Effector CD4-positive, alpha-beta T cell (primary cell): ENCODE measurements around the gene FKBP1B. TPM values are rescaled to one million over a fixed set of nuclear protein-coding genes. Genes with fewer than 3 reads are reported as not detected.
"Not testable (repeated sequence)": the region's sequence is repeated elsewhere in the genome, so short reads cannot be mapped to it uniquely, and the experiment has no call there.

Source experiments
- DNase-seq: peaks from one replicate; pipeline ENCODE4 v3.0.0-alpha.2; 2020
- total RNA-seq: gene quantifications from one replicate; lab custom pipeline; 2026; lab: John Stamatoyannopoulos, UW

The FKBP1B gene
- not detected for total RNA-seq

DNA sequence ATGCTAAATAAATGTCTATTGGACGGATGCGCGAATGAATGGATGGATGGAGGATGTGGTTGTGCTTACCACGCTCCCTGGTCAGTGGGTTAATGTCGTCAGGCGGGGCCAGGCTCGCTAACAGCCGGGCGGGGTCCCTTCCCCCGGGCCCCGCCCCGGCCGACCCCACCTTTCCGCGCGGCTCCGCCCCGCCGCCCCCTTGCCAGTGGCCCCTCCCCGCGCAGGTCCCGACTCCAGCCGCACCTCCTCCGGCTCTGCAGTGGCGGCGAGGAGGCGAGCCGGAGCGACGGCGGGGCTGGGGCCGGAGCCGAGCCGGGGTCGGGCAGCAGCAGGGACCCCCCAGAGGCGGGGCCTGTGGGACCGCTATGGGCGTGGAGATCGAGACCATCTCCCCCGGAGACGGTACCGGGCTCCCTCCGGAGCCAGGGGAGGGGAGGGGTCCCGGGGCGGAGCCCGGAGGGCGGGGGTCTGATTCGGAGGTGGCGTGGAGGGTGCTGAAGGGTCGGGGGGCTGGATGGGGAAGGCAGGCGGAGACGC lies at the start of gene FKBP1B:
TSS of gene FKBP1B (plus strand) at position 257 of the 537 bp plus-strand sequence. CDS start at position 366, 109 bp downstream.
- peak; percentile 39 for DNase-seq

DNA sequence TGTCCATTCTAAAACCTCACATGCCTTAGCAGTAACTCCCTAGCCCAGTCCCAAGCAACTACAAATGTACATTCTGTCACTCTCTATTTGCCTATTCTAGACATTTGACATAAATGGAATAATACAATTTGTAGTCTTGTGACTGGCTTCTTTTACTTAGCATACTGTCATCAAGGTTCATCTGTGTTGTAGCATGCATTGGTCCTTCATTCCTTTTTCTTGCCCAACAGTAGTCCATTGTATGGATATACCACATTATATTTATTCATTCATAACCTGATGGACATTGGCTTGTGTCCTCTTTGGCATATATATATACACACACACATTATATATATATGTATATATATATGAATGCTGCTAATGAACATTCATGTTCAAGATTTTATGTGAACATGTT lies 41.8 kb upstream of the FKBP1B start:
- DNase-seq: no peak

DNA sequence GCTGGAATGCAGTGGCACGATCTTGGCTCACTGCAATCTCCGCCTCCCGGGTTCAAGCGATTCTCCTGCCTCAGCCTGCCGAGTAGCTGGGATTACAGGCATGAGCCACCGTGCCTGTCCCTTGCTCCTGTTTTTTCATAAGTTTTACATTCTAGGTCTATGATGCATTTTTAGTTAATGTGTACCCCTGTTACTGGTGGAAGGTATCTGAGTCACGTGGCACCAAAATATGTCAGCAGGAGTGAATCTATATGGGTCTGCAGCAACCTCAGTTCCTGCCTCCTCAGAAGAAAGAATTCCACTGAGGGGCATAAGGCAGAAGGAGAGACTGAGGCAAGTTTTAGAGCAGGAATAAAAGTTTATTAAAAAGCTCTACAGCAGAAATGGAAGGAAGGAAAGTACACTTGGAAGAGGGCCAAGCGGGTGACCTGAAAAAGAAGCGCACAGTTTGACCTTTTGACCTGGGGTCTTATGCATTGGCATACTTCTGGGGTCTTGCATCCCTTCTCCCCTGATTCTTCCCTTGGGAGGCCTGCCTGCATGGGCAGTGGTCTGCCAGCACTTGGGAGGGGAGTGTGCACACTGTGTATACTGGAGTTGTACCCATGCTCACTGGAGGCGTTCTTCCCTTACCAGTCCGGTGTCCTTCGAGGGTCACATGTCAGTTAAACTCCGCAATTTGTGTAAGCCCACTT lies 40.7 kb upstream of the FKBP1B start:
- DNase-seq: no peak

DNA sequence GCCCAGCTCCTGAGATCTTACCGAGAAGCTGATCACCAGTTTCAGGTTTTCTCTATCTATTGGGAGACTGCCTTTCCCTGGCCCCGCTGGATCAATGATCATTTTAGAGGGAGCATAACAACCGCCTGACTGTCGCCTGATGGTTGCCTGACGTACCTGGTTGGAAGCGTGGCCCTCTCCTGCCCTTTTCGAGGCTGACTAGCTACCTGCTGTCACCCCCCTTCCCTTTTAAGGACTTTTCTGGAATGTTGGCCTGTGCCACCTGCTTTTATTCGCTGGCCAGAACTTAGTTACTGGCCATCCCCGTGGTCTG lies 40.2 kb upstream of the FKBP1B start:
- no peak for DNase-seq

DNA sequence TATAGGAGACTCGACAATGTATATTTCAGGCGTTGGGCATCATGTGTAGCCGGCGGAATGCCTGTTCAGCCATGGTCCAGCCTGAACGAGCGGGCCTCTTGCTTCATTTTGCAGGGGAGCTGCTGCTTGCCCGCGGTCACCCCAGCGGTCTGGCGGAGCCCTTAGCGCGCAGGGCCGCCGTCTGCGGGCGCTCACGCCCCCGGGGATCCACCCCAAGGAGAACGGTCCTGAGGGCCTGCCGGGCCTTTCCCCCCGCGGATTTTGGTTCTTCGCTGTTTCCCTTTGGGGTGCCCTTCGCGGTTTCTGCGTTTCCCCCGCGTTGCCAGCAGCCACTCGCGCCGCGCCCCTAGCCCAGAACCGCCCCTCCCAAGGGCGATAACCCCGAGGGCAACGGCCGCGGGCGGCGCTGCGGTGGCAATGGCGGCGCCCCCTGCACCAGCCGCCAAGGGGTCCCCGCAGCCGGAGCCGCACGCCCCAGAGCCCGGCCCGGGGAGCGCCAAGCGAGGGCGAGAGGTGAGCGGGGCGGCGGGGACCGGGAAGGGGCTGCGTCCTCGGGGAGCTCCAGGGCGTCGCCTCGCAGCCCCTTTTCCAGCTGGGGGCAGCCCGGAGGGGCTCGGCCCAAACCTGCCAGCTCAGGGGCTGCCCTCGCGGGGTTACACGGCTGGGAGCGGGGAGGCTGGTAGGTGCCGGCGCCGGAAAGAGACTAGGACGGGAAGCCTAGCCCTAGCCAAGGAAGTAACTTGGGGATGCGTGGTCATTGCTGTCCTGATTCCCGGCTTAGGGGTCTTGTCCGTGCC lies 39.7 kb upstream of the FKBP1B start, which contains the start of gene MFSD2B:
TSS of gene MFSD2B (plus strand) at position 406 of the 797 bp plus-strand sequence. CDS start at position 418, 12 bp downstream.
- no peak for DNase-seq

DNA sequence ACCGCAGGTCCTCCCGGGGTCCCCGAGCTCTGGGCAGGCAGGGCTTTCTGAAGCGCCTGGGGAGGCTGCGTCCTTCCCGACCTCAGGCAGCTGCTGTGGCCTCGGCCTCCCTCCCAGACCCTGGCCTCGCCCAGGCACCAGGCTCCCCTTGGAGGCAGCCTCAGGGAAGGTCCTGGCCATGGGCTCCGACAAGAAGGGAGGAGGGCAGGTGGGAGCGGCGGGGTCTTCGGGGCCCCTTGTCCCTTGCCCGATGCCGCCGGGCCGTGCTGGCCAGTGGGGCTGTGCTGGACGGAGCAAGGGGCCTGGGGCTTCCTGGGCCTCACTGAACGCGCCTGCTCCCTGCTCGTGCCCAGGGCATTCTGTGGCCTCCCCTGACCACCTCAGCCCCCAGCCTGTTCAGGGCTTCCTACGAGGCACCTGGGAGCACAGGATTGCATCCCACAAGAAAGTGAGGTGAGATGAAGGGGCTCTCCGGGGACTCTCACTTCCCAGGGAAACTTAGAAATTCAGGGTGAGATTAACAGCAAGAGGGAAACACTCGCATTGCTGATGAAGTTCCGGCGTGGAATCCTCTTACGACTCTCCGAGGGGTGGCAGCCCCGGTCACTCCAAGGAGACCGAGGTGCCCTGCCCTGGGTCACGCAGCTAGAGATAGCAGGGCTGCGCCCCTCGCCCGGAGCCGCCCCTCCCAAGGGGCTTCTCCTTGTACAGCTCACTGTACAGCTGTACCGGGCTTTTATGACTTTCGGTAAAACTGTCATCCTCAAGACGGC lies 38.9 kb upstream of the FKBP1B start:
- no peak for DNase-seq

DNA sequence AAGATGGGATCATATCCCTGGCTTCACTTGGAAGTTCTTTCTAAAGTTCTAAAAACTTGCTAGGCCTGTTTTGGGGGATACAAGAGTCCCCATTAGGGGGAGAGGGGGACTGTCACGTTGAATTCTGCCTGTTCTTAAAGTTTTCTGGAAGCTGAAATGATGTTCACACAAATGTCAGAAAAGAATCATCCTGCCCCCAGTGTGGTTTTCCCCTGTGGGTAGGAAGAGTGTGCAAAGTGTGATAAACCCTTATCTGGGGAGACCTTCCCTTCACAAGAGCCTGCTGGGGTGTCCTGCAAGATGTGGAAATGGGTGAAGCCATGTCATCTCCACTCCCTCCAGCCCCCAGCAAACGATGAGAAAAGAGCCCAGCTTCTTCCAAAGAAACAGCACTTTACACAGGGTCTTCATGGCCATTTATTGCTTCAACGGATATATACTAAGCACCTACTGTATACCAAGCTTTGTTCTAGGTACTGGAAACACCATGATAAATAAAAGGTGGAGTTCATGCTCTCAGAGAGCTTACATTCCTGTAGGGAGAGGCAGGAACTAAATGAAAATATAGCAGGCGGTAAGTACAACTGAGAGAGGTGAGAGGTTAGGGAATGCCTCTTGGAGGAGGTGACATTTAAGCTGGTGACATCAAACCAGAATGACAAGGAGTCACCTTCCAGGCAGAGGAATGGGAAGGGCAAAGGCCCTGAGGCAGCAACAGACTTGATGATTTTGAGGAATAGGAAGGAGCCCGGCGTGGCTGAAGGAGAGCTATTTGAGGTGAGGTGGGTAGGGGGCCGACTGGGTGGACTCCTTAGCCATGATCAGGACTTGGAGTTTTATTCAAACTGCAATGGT lies 38.1 kb upstream of the FKBP1B start:
- no peak for DNase-seq

DNA sequence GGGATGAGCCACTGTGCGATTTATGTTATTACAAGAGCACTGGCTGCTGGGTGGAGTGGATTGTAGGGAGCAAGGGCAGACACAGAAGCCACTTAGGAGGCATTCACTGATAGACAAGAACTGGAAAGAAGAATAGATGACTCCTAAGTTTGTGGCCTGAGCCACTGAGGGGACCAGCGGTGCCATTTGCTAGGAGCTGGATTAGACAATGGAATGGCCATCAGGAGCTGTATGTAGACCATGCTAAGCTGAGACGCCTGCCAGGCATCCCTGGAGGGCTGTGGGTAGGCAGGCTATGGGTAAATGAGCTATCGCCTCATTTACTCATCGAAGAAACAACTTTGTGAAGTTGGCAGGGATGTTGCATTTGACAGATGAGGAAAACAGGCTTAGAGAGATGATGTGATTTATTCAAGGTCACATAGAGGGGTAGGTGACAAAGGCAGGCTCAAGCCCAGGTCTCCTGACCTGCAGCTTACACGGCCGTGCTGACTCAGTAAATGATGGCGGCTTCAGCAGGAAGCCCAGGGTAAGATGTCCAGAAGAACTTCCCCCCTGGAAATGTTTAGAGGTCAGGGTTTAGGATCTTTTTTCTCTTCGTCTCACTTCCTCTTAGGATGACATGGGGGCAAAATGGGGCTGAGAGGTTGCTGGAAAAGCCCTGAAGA lies 36.9 kb upstream of the FKBP1B start:
- DNase-seq: no peak

DNA sequence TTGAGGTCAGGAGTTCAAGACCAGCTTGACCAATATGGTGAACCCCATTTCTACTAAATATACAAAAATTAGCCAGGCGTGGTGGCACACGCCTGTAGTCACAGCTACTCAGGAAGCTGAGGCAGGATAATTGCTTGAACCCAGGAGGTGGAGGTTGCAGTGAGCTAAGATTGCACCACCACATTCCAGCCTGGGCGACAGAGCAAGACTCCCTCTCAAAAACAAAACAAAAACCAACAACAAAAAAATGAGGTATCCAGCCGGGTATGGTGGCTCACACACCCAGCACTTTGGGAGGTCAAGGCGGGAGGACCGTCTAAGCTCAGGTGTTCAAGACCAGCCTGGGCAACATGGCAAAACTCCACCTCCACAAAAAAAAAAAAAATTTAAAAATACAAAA lies 34.6 kb upstream of the FKBP1B start:
- DNase-seq: not testable (repeated sequence)

DNA sequence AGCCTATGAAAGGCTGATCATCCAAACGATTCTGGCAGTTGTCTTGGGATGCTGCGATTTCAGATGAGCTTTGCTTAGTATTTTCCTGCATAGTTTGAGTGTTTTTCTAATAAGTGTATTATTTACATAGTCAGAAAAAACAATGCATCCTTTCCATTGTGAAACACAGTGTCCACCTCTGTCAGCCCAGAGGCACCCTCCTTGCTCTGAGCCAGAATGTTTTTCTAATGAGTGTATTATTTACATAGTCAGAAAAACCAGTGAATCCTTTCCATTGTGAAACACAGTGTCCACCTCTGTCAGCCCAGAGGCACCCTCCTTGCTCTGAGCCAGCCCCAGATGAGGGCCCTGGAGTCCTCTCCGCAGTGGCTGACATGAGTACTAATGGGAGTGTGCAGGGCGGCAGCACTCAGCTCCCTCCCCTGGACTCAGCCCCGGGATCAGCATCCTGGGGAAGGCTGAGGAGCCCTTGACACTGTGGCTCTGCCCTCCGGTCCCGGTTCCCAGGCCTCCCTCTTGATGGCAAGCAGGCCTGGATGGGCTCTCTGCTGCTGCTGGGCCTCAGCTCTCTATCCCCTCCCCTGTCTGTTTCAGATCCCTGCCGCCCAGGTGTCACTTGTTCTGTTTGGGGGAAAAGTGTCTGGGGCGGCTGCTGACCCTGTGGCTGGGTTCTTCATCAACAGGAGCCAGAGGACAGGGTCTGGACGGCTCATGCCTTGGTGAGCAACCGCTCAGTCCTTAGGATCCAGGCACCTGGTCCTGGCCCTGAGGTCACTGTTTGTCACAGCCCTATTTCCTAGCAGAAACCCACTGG lies 33.8 kb upstream of the FKBP1B start:
- DNase-seq: no peak

DNA sequence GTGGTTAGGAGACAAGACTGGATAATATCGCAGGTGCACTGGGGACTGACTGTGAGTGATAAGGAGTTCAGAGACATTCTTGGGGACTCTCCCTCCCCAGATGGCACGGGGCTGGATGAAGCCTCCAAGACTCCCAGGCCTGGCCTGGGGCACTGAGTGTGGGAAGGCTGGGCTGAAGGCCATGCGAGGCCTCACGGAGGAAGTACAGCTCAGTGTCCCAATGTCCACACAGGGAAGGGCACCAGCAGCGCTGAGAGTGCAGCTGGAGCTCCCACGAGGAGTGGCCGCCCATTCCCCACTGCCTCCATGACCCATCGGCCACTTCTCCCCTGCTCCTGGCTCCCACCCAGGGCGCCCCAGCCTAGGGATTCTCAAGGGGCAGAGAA lies 33.2 kb upstream of the FKBP1B start:
- no peak for DNase-seq

DNA sequence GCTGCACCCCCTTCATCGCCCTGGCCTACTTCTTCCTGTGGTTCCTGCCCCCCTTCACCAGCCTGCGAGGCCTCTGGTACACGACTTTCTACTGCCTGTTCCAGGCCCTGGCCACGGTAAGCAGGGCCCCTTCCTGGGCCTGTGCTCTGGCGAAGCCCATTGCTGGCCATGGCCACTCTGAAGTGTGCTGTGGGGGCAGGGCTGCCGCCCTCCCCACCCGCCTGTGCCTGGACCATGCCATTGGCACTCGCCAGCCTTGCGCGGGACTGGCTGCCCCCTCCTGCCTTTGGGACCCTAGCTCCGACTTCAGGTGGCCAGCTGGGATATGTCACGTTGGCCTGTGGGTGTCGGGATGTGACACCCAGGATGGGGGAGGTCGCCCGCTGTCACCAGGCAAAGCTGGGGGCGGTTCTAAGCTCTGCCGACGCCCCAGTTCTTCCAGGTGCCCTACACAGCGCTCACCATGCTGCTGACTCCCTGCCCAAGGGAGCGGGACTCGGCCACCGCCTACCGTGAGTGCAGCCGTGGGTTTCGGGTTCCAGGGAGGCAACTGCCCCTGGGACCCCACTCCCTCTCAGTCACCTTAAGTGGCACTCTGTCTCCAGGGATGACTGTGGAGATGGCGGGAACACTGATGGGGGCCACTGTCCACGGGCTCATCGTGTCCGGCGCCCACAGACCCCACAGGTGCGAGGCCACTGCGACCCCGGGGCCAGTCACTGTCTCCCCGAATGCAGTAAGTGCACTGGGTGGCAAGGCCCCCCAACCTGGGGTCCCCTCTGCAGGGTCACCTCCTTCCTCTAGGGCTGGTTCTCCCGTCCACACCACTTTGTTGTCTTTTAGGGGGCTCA lies 32.5 kb upstream of the FKBP1B start:
- no peak for DNase-seq

DNA sequence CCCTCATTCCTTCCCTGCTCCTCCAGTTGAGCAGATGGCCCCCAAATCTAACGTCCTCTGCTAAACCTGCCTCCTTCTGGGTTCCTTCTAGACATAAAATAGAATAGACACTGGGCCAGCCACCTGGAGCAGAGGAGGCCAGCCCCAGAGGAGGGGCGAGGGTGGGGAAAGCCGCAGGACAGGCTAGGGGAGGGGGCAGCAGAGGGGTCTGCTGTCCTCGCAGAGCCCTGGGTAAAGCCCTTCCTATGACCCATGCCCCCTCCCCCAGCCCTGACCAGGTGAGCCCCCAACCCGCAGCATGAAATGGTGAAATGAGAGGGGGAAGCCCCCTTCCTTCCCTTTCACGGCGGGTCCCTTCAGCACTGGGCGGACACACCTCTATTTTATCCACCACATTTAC lies 31.8 kb upstream of the FKBP1B start:
- DNase-seq: no peak

DNA sequence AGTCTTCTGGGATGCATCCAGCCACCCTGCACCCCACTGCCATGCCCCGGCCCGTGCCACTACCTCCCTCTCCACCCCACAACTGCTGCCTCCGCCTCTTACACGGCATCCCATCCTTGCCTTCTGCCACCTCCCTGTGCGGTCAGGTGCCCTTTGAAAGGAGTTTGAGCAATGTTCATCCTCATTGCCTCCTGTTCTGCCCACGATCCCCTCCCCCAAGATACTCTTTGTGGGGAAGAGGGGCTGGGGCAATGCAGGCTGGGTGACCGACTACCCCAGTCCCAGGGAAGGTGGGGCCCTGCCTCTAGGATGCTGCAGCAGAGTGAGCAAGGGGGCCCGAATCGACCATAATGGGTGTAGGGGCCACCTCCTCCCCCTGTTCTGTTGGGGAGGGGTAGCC lies 31.3 kb upstream of the FKBP1B start:
- DNase-seq: no peak

DNA sequence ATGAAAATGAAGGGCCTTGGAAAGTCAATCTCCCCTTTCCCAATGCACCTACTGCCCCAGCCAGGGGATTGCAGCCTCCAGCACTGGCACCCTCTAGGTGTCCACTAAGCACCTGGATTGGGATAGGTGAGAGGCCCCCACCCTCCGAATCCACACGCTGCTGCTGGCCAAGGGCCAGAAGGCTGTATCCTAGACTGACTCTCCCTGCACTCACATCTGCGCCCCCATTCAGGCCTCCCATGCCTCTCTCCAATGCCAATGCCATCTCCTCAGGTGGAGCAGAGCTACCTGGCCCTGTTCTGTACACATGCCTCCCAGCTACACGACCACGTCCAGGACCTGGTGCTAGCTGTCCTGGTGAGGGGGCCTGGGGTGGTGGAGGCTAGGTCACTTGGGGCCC lies 29.8 kb upstream of the FKBP1B start:
- DNase-seq: no peak

DNA sequence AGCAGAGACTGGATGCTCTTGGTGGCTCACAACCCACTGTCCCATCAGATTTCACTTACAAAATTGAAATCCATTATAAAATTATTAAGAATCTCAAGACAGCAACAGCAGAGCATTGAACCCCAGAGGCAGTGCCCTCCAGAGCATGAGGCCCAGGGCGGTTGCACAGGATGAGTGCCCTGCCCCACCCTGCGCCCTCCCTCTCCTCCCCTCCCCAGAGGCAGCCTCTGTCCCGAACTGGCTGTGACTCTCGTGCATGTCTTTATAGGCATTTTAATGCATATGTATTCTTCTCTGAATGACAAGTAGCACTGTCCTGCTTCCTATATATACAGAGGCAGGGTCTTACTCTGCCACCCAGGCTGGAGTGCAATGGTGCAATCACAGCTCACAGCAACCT lies 29.3 kb upstream of the FKBP1B start:
- DNase-seq: no peak

DNA sequence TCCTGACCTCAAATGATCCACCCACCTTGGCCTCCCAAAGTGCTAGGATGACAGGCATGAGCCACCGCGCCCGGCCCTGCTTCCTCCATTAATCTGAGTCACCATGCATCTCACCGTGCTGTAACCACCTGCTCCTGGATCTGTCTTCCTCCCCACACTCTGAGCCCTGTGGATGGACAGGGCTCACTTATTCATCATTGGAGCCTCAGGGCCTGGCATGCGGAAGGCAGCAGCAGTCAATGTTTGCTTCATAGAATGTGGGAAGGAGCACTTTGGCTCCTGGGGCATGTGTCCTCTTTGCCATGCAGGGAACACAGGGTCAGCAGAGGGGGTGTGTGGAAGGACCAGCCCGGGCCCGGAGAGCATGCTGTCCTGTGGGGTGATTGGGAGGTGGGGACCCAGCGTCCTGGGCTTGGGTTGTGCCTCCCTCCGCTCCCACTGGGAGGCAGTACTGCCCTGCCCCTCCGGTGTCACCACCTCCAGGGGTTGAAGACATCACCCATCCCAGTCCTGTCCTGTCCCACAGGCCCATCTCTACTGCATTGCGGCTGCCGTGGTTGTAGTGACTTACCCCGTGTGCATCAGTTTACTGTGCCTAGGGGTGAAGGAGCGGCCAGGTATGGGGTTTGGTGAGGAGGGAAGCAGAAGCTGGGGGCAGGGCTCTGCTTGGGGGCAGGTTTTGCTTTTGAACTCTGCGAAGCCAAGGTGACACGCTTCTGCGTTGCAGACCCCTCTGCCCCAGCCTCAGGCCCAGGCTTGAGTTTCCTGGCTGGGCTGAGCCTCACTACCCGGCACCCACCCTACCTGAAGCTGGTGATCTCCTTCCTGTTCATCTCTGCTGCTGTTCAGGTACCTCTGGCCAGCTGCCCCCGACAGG lies 28.2 kb upstream of the FKBP1B start:
- DNase-seq: no peak

DNA sequence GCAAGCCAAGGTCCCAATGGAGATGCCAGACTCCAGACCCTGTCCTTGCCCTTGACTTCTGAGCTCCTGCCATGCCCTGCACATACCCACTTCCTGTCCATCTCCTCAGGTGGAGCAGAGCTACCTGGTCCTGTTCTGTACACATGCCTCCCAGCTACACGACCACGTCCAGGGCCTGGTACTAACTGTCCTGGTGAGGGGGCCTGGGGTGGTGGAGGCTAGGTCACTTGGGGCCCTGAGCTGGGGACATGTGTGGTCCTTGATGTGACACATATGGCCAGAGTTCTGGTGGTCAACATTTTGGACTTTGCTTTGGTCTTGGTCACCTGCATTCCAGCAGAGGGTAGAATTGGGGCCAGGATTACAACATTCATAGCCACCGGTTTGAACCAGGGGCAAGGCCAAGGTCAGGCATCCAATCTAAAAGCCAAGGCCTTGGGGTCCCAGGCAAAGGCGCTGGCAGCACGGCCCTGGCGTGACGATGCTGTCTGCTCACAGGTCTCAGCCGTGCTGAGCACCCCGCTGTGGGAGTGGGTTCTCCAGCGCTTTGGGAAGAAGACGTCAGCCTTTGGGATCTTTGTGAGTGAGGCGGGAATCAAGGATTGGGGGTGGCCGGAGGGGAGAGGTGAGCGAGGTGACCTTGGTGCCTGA lies 27.1 kb upstream of the FKBP1B start:
- DNase-seq: no peak
